Heart right ventricle (tissue), 16 donors: ENCODE measurements around the gene GUSB. TPM values are rescaled to one million over a fixed set of nuclear protein-coding genes. Genes with fewer than 3 reads are reported as not detected.

Experiments used
- ATAC-seq, 8 donors: fragments of 200-7000 bp; cut with Tn5 transposase; one replicate each; pipeline ENCODE4 v1.9.1; 2020; ENCODE audit warnings: mild to moderate bottlenecking in 8 of 8, moderate library complexity in 8 of 8, moderate number of reproducible peaks in 1 of 8
- DNase-seq, 2 donors: peaks; one replicate each; pipeline ENCODE4 v3.0.0-alpha.2; 2020
- H3K27ac ChIP-seq, 10 donors: fragments of 200-600 bp; sonication (generic) in 2 of 10; one replicate each; pipeline versions ENCODE4 v1.5.0 to v1.8.0; 2020 to 2022; ENCODE audit warnings: mild to moderate bottlenecking in 3 of 10
- H3K27me3 ChIP-seq, 7 donors: fragments of 200-600 bp; one replicate each; pipeline ENCODE4 v1.8.0; 2021 to 2022; ENCODE audit warnings: mild to moderate bottlenecking in 2 of 7
- H3K36me3 ChIP-seq, 9 donors: fragments of 200-600 bp; sonication (generic) in 1 of 9; one replicate each; pipeline versions ENCODE4 v1.5.0 to v1.8.0; 2020 to 2022; ENCODE audit warnings: mild to moderate bottlenecking in 2 of 9
- H3K4me1 ChIP-seq, 9 donors: fragments of 200-600 bp; sonication (generic) in 1 of 9; one replicate each; pipeline versions ENCODE4 v1.5.0 to v1.8.0; 2020 to 2022; ENCODE audit warnings: mild to moderate bottlenecking in 4 of 9
- H3K4me3 ChIP-seq, 10 donors: fragments of 200-600 bp; sonication (generic) in 2 of 10; one replicate each; pipeline versions ENCODE4 v1.5.0 to v1.8.0; 2020 to 2022; ENCODE audit warnings: mild to moderate bottlenecking in 7 of 10, moderate library complexity in 2 of 10
- H3K9me3 ChIP-seq, 11 donors: fragments of 200-600 bp in 10 of 11; sonication (generic) in 2 of 11; one replicate each; pipeline versions ENCODE4 v1.5.0 to v1.8.0; 2013 to 2022; ENCODE audit warnings: mild to moderate bottlenecking in 2 of 11, control low read depth in 1 of 11, moderate library complexity in 1 of 11
- CTCF ChIP-seq, 9 donors: fragments of 200-600 bp; sonication (generic) in 2 of 9; IDR thresholded peaks; one replicate each; pipeline versions ENCODE4 v1.5.0 to v1.8.0; 2021 to 2022; ENCODE audit warnings: antibody characterized with exemption in 9 of 9, mild to moderate bottlenecking in 5 of 9, moderate library complexity in 1 of 9
- WGBS, 2 donors: extraction: QIAGEN DNeasy Blood & Tissue Kit; methylation state at CpG; one replicate each; pipeline ENCODE4 v1.1.7; 2013; ENCODE audit warnings: inconsistent platforms in 1 of 2; 5-methylcytosine and 5-hydroxymethylcytosine counted together
- intact Hi-C, 10 donors: fragments of 100-400 bp; cut with DNase I; formaldehyde crosslinking; loops; one replicate each; pipeline versions ENCODE4 v1.11.1 to v1.14.2; 2022
- polyA plus RNA-seq, 2 donors: library from polyadenylated mRNA; stranded (reverse); fragments of 200-250 nt; gene quantifications; one replicate each; pipeline ENCODE4 v1.2.3, GENCODE V29; 2013
- total RNA-seq, 10 donors: library from RNA; stranded (reverse); fragmentation: NEBNext Ultra II Directional in 3 of 10; extraction: Animal tissue kit (Norgen Biotek cat#: 25700) in 3 of 10; gene quantifications; one replicate each; pipeline versions ENCODE4 v1.2.1 to v1.2.4, GENCODE V29; 2021 to 2023
- donor health status: Arrhythmogenic right ventricular cardiomyopathy.
- donor health status: ischemic (EF 13 %, LVEDD 7.1; RV severe dilation, severe dysfunction).
- donor health status: healthy with polysubstance abuse.
- donor health status: DM: no; HTN: yes; CAD: no.
- donor health status: DM: no; HTN: no; CAD: no.
- donor health status: ischemic (EF 25% LVEDD 6.9; RV normal size, moderate dysfunction).
- donor health status: ischemic (EF 25% LVEDD 5.7; RV mildly dilated, moderate dysfunction).
- donor health status: healthy.
- donor health status: DM: yes; HTN: yes; CAD: no.
- donor health status: Ischemic cardiomyopathy.
- donor health status: ischemic (EF 35%, LVEDD 5.7; RV mildly dilated, moderate dysfunction).
- donor health status: nonischemic (EF 11% LVEDD 7.7; RV severe dilation, severe dysfunction).
- donor health status: DM: yes; HTN: yes; CAD: no.
- donor health status: PGD.
- donor health status: ischemic (EF 29% LVEDD 5.4; RV normal size, mild dysfunction).
- donor health status: nonischemic (EF 23%, LVEDD 6.1; RV moderate dilation, normal function).

Gene GUSB
- total and polyA plus RNA-seq, 12 donors = 10.8 to 30.6 (median 16.9) TPM

- 97 to 98% methylated on average over 13 of the region's 13 CpGs for WGBS, 2 donors
- no peak overlapping the region for H3K4me3 ChIP-seq
- H3K27ac ChIP-seq = no peak overlapping the region
- DNase-seq = no peak
- no peak for TF ChIP-seq CTCF (IDR thresholded peaks at IDR 0.05)
- no peaks in the 10 kb centered on the region for H3K4me1 ChIP-seq
- intact Hi-C loops = loop anchor here in 1 of 10 donors (10.0 kb wide), 1 partner anchor 98 kb away; the partner anchor contains the start of gene VKORC1L1
- no peaks in the 10 kb centered on the region for H3K9me3 ChIP-seq
- H3K27me3 ChIP-seq = no peaks in the 10 kb centered on the region
- peaks cover 4 to 100% (median 49%) of the 10 kb centered on the region in 9 donors for H3K36me3 ChIP-seq
- no peak for ATAC-seq
Observed at GRCh38 chr7:65972976-65973375, 9.0 kb downstream of the GUSB start.

- H3K4me3 ChIP-seq = no peak overlapping the region
- no peak overlapping the region for H3K27ac ChIP-seq
- DNase-seq (no peak), ATAC-seq (no peak)
- intact Hi-C loops = loop anchor here in 1 of 10 donors (10.0 kb wide), 1 partner anchor 96 kb away; the partner anchor contains the start of gene VKORC1L1
- H3K9me3 ChIP-seq = no peaks in the 10 kb centered on the region
- WGBS, 2 donors = 96% methylated on average over 8 of the region's 8 CpGs
- no peak for TF ChIP-seq CTCF (IDR thresholded peaks at IDR 0.05)
- H3K4me1 ChIP-seq = no peaks in the 10 kb centered on the region
- peaks cover 5 to 100% (median 66%) of the 10 kb centered on the region in 9 donors for H3K36me3 ChIP-seq
- no peaks in the 10 kb centered on the region for H3K27me3 ChIP-seq
Observed at GRCh38 chr7:65971021-65971420, 11.0 kb downstream of the GUSB start.

- no peak for TF ChIP-seq CTCF (IDR thresholded peaks at IDR 0.05)
- Histone ChIP-seq H3K27ac (no peak overlapping the region), H3K36me3 (peaks cover 5 to 100% (median 77%) of the 10 kb centered on the region in 9 donors), H3K9me3 (no peaks in the 10 kb centered on the region), H3K4me1 (no peaks in the 10 kb centered on the region), H3K4me3 (no peak overlapping the region), H3K27me3 (no peaks in the 10 kb centered on the region)
- DNase-seq = no peak
- intact Hi-C loops = no loop called here
- no peak for ATAC-seq
- WGBS, 2 donors = 94 to 95% methylated on average over 26 of the region's 26 CpGs
Observed at GRCh38 chr7:65968256-65969185, 13.5 kb downstream of the GUSB start.

GRCh38 chr7:65967361-65968155 is 14.5 kb downstream of the GUSB start:
- H3K27ac ChIP-seq = no peak overlapping the region
- H3K36me3 ChIP-seq = peaks cover 0 to 100% (median 78%) of the 10 kb centered on the region in 9 donors
- no peaks in the 10 kb centered on the region for H3K4me1 ChIP-seq
- H3K9me3 ChIP-seq = no peaks in the 10 kb centered on the region
- ATAC-seq (no peak), DNase-seq (no peak)
- intact Hi-C loops = no loop called here
- TF ChIP-seq CTCF (IDR thresholded peaks at IDR 0.05) = no peak
- H3K4me3 ChIP-seq = no peak overlapping the region
- 93 to 95% methylated on average over 17 of the region's 17 CpGs for WGBS, 2 donors
- no peaks in the 10 kb centered on the region for H3K27me3 ChIP-seq
